Uterus (tissue), 4 donors: ENCODE measurements around the gene CRTC3. TPM values are rescaled to one million over a fixed set of nuclear protein-coding genes. Genes with fewer than 3 reads are reported as not detected.

ENCODE experiments used
- DNase-seq, 2 donors: peaks; one replicate each; pipeline ENCODE4 v3.0.0-alpha.2; 2019 to 2020
- H3K27ac ChIP-seq, 2 donors: fragments of 200-600 bp; sonication (generic); 1 replicate in 1 of 2; 2 replicates in 1 of 2; pipeline ENCODE4 v1.5.1; 2016 to 2018
- H3K27me3 ChIP-seq, 2 donors: fragments of 200-600 bp; sonication (generic); one replicate each; pipeline ENCODE4 v1.5.1; 2018 to 2019; ENCODE audit warnings: control low read depth in 1 of 2
- H3K36me3 ChIP-seq, 2 donors: fragments of 200-600 bp; sonication (generic); one replicate each; pipeline ENCODE4 v1.5.1; 2019; ENCODE audit warnings: control low read depth in 1 of 2
- H3K4me1 ChIP-seq, 2 donors: fragments of 200-600 bp; sonication (generic); one replicate each; pipeline ENCODE4 v1.5.1; 2018 to 2019; ENCODE audit warnings: control low read depth in 1 of 2
- H3K4me3 ChIP-seq, 2 donors: fragments of 200-600 bp; sonication (generic); 1 replicate in 1 of 2; 2 replicates in 1 of 2; pipeline ENCODE4 v1.5.1; 2018 to 2019; ENCODE audit warnings: mild to moderate bottlenecking in 1 of 2
- H3K9me3 ChIP-seq, 2 donors: fragments of 200-600 bp; sonication (generic); one replicate each; pipeline ENCODE4 v1.5.1; 2019; ENCODE audit warnings: control low read depth in 1 of 2
- CTCF ChIP-seq, 4 experiments: fragments of 200-600 bp in 2 of 4; fragments of 450-650 bp in 2 of 4; sonication (generic) in 2 of 4; IDR thresholded peaks; one replicate each; pipeline ENCODE4 v1.5.1; 2016 to 2019; ENCODE audit warnings: antibody characterized with exemption in 4 of 4, mild to moderate bottlenecking in 2 of 4, moderate library complexity in 1 of 4
- POLR2A ChIP-seq, 2 donors: fragments of 450-650 bp; IDR thresholded peaks; one replicate each; pipeline ENCODE4 v1.6.1; 2016; ENCODE audit warnings: antibody characterized with exemption in 2 of 2, mild to moderate bottlenecking in 1 of 2, moderate library complexity in 1 of 2
- intact Hi-C: fragments of 100-400 bp; cut with DNase I; formaldehyde crosslinking; loops from one replicate; pipeline ENCODE4 v1.15.1; 2023; ENCODE audit warnings: low total_unique reads
- total RNA-seq, 4 donors: library from RNA; depleted of rRNA in 3 of 4; stranded (reverse); fragments of >200 nt in 3 of 4; gene quantifications; one replicate each; pipeline versions ENCODE4 v1.1.0 to v1.2.4, GENCODE V29; 2014 to 2023
- donor health status: DM: yes; HTN: yes; CAD: no.

The CRTC3 gene
- total RNA-seq, 4 donors from 2014 or later: 18.4 to 89.4 (median 40.9) TPM

DNA sequence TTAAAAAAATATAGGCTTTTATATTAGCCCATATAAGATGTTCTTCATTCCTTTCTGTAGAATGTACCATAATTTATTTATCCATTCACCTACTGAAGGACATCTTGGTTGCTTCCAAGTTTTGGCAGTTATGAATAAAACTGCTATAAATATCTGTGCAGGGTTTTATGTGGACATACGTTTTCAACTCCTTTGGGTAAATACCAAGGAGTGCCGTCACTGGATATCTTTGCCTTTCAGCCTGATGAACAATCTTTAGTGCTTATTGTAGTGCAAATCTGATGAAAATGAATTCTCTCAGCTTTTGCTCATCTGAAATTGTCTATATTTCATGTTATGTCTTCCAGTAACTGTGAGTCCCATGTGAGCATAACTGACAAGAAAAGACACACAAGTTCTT lies 160.9 kb downstream of the CRTC3 start:
- H3K4me1 ChIP-seq: no peaks in the 10 kb centered on the region
- no peak for DNase-seq
- H3K4me3 ChIP-seq: no peak overlapping the region
- H3K9me3 ChIP-seq: no peaks in the 10 kb centered on the region
- intact Hi-C loops: loop anchor here (10.0 kb wide), 1 partner anchor 46 kb away; no protein-coding TSS in a partner anchor
- TF ChIP-seq POLR2A (IDR thresholded peaks at IDR 0.05) (no peak), CTCF (IDR thresholded peaks at IDR 0.05) (no peak)
- H3K36me3 ChIP-seq: no peaks in the 10 kb centered on the region
- no peak overlapping the region for H3K27ac ChIP-seq
- no peaks in the 10 kb centered on the region for H3K27me3 ChIP-seq

DNA sequence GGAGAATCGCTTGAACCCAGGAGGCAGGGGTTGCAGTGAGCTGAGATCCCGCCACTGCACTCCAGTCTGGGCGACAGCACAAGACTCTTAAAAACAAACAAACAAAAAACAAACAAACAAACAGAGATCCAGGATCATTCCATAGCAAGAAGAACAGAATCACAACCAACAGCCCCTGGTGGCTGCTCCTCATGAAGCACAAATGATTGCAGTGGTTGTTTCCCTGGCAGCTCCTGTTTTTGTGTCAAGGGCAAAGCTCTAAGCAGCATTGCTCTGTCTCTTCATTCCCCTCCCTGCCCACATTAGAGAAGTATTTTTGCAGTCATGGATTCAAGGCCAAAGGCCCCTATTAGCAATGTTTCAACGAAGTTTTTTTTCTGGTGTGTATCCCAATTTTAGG lies 161.6 kb downstream of the CRTC3 start:
- intact Hi-C loops: loop anchor here (10.0 kb wide), 1 partner anchor 47 kb away; no protein-coding TSS in a partner anchor
- Histone ChIP-seq H3K4me3 (no peak overlapping the region), H3K4me1 (no peaks in the 10 kb centered on the region), H3K36me3 (no peaks in the 10 kb centered on the region), H3K9me3 (no peaks in the 10 kb centered on the region), H3K27me3 (no peaks in the 10 kb centered on the region), H3K27ac (no peak overlapping the region)
- TF ChIP-seq CTCF (IDR thresholded peaks at IDR 0.05): no peak
- TF ChIP-seq POLR2A (IDR thresholded peaks at IDR 0.05): no peak
- DNase-seq: no peak

- Histone ChIP-seq H3K9me3 (no peaks in the 10 kb centered on the region), H3K27me3 (no peaks in the 10 kb centered on the region), H3K4me1 (no peaks in the 10 kb centered on the region), H3K4me3 (no peak overlapping the region), H3K36me3 (no peaks in the 10 kb centered on the region), H3K27ac (no peak overlapping the region)
- DNase-seq: no peak
- intact Hi-C loops: loop anchor here (10.0 kb wide), 1 partner anchor 47 kb away; no protein-coding TSS in a partner anchor
- no peak for TF ChIP-seq CTCF (IDR thresholded peaks at IDR 0.05)
- TF ChIP-seq POLR2A (IDR thresholded peaks at IDR 0.05): no peak
These were observed 162.5 kb downstream of the CRTC3 start for GRCh38 chr15:90691982-90692773.

Other genes starting within 250 kb of the CRTC3 start
- gene ZNF774, start 177.6 kb upstream of the CRTC3 start, total RNA-seq: 1 to 10 TPM in 3 of 4 donors, under 1 TPM in 1; 0.51 to 5.5 (median 3.8) TPM
- 100 to 1,000 TPM; 195 to 777 (median 290) TPM for gene IQGAP1, start 141.7 kb upstream of the CRTC3 start, total RNA-seq
- gene BLM, start 187.4 kb downstream of the CRTC3 start, total RNA-seq: 1 to 10 TPM in 1 of 4 donors, under 1 TPM in 3; 0.29 to 5.0 (median 0.48) TPM